ENCODE data around the gene RHEB. TPM values are rescaled to one million over a fixed set of nuclear protein-coding genes. Genes with fewer than 3 reads are reported as not detected.

The RHEB gene
- polyA plus RNA-seq, 1 donor from 2014 or later, result 289 TPM

GRCh38 chr7:151541709-151542499, 22.2 kb upstream of the RHEB start:
- Histone ChIP-seq H3F3A (ENCODE audit: insufficient read depth, low read length, poor library complexity, severe bottlenecking) (peaks cover 8% of the 10 kb centered on the region), H3K4me2 (ENCODE audit: low read length) (no peak overlapping the region), H3K36me3 (ENCODE audit: insufficient read depth, low read length) (no peaks in the 10 kb centered on the region), H3K79me2 (replicated peaks; ENCODE audit: insufficient read depth, low read length) (no peaks in the 10 kb centered on the region), H4K20me1 (ENCODE audit: insufficient read depth) (no peaks in the 10 kb centered on the region), H3K9me2 (ENCODE audit: insufficient read depth, low read length) (no peaks in the 10 kb centered on the region), H3K9ac (ENCODE audit: low read length) (no peak overlapping the region), H3K27ac (ENCODE audit: low read length) (no peak overlapping the region), H2AFZ (ENCODE audit: low read depth, low read length) (no peak overlapping the region), H3K4me3 (ENCODE audit: low read length) (no peak overlapping the region), H3K9me3 (ENCODE audit: low read length) (no peaks in the 10 kb centered on the region), H3K27me3 (ENCODE audit: insufficient read depth, low read depth, low read length) (no peaks in the 10 kb centered on the region)
- TF ChIP-seq MXI1 (conservative IDR thresholded peaks at IDR 0.05; ENCODE audit: poor library complexity, severe bottlenecking) (no peak), TAF1 (IDR thresholded peaks at IDR 0.05; ENCODE audit: low read depth) (no peak), POLR2AphosphoS5 (IDR thresholded peaks at IDR 0.05) (no peak)

DNA sequence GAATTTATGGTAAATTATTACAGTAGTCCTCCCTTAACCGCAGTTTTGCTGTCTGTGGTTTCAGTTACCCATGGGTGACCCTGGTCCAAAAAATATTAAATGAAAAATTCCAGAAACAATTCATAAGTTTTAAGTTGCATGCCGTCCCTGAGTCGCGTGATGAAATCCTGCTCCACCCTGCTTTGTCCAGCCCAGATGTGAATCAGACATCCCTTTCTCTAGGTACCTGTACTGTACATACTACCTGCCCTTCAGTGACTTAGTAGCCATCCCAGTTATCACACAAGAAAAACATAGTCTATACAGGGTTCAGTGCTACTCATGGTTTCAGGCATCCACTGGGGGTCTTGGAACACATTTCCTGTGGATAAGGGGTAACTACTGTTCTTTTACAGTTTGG, 20.5 kb upstream of the RHEB start:
- H3K4me2 ChIP-seq (ENCODE audit: low read length), result no peak overlapping the region
- H3K9me2 ChIP-seq (ENCODE audit: insufficient read depth, low read length), result no peaks in the 10 kb centered on the region
- no peaks in the 10 kb centered on the region for H3K79me2 ChIP-seq (replicated peaks; ENCODE audit: insufficient read depth, low read length)
- H3K9ac ChIP-seq (ENCODE audit: low read length), result peak overlapping the region; percentile 58
- TF ChIP-seq TAF1 (IDR thresholded peaks at IDR 0.05; ENCODE audit: low read depth), result no peak
- no peak for TF ChIP-seq EP300 (conservative IDR thresholded peaks at IDR 0.05; ENCODE audit: poor library complexity, severe bottlenecking)
- no peak for TF ChIP-seq RAD21 (conservative IDR thresholded peaks at IDR 0.05)
- TF ChIP-seq, protein P1, sequence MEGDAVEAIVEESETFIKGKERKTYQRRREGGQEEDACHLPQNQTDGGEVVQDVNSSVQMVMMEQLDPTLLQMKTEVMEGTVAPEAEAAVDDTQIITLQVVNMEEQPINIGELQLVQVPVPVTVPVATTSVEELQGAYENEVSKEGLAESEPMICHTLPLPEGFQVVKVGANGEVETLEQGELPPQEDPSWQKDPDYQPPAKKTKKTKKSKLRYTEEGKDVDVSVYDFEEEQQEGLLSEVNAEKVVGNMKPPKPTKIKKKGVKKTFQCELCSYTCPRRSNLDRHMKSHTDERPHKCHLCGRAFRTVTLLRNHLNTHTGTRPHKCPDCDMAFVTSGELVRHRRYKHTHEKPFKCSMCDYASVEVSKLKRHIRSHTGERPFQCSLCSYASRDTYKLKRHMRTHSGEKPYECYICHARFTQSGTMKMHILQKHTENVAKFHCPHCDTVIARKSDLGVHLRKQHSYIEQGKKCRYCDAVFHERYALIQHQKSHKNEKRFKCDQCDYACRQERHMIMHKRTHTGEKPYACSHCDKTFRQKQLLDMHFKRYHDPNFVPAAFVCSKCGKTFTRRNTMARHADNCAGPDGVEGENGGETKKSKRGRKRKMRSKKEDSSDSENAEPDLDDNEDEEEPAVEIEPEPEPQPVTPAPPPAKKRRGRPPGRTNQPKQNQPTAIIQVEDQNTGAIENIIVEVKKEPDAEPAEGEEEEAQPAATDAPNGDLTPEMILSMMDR (IDR thresholded peaks at IDR 0.05; ENCODE audit: poor library complexity, severe bottlenecking), result no peak
- TF ChIP-seq SMC3 (conservative IDR thresholded peaks at IDR 0.05; ENCODE audit: poor library complexity), result no peak
- TF ChIP-seq MXI1 (conservative IDR thresholded peaks at IDR 0.05; ENCODE audit: poor library complexity, severe bottlenecking), result no peak
- no peak for TF ChIP-seq POLR2AphosphoS5 (IDR thresholded peaks at IDR 0.05)
- no peak for TF ChIP-seq EZH2 (IDR thresholded peaks at IDR 0.05; ENCODE audit: borderline replicate concordance, insufficient read depth, low read length, poor library complexity, severe bottlenecking)
- no peak for TF ChIP-seq REST (IDR thresholded peaks at IDR 0.05; ENCODE audit: borderline replicate concordance)
- H2AFZ ChIP-seq (ENCODE audit: low read depth, low read length), result no peak overlapping the region
- peak overlapping the region; percentile 52 for H3K4me3 ChIP-seq (ENCODE audit: low read length)
- no peaks in the 10 kb centered on the region for H4K20me1 ChIP-seq (ENCODE audit: insufficient read depth)
- peaks cover 8% of the 10 kb centered on the region for H3F3A ChIP-seq (ENCODE audit: insufficient read depth, low read length, poor library complexity, severe bottlenecking)
- H3K36me3 ChIP-seq (ENCODE audit: insufficient read depth, low read length), result no peaks in the 10 kb centered on the region
- no peaks in the 10 kb centered on the region for H3K9me3 ChIP-seq (ENCODE audit: low read length)
- H3K27ac ChIP-seq (ENCODE audit: low read length), result peak overlapping the region; percentile 76
- no peaks in the 10 kb centered on the region for H3K27me3 ChIP-seq (ENCODE audit: insufficient read depth, low read depth, low read length)

All from neural cell (in vitro differentiated cells).